ENCODE measurements around the gene ARAP2. TPM values are rescaled to one million over a fixed set of nuclear protein-coding genes. Genes with fewer than 3 reads are reported as not detected.

Gene ARAP2
- total RNA-seq, 1 donor from 2014 or later: 59.1 TPM

DNA sequence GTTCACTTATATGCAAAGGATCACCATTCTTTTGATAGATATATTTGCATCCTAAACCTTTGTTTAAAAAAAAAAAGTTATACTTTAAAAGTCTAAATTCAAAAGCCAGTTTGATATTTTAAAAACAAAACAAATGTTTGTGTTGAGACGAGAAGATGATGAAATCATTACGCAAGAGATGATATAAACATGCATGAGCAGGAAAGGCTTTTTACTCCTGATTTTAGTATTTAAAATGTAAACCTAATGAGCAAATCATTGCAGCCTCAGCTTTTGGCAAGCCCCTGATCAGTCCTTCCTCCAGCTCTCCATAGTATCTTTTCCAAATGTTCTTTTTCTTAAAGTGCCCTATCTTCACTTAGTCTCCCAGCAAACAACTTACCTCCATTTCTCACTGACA lies 115.6 kb downstream of the ARAP2 start:
- H3K4me1 Mint-ChIP-seq: no peaks in the 10 kb centered on the region
- ATAC-seq (ENCODE audit: low read depth) (no peak), DNase-seq (no peak)
- no peaks in the 10 kb centered on the region for H3K9me3 Mint-ChIP-seq
- no peak overlapping the region for H3K27ac Mint-ChIP-seq
- intact Hi-C loops (cut with micrococcal nuclease): no loop called here
- no peak overlapping the region for H3K4me3 Mint-ChIP-seq
- TF ChIP-seq, protein P1, sequence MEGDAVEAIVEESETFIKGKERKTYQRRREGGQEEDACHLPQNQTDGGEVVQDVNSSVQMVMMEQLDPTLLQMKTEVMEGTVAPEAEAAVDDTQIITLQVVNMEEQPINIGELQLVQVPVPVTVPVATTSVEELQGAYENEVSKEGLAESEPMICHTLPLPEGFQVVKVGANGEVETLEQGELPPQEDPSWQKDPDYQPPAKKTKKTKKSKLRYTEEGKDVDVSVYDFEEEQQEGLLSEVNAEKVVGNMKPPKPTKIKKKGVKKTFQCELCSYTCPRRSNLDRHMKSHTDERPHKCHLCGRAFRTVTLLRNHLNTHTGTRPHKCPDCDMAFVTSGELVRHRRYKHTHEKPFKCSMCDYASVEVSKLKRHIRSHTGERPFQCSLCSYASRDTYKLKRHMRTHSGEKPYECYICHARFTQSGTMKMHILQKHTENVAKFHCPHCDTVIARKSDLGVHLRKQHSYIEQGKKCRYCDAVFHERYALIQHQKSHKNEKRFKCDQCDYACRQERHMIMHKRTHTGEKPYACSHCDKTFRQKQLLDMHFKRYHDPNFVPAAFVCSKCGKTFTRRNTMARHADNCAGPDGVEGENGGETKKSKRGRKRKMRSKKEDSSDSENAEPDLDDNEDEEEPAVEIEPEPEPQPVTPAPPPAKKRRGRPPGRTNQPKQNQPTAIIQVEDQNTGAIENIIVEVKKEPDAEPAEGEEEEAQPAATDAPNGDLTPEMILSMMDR (IDR thresholded peaks at IDR 0.05): no peak
- CTCF ChIA-PET: interaction anchor here (1.2 kb wide), 1 partner anchor 271 kb away, joined by 3 read pairs; no protein-coding TSS in a partner anchor
- H3K27me3 Mint-ChIP-seq: no peaks in the 10 kb centered on the region
- POLR2A ChIA-PET: no interaction called here
- peaks cover 51% of the 10 kb centered on the region for H3K36me3 Mint-ChIP-seq (ENCODE audit: low read depth)

DNA sequence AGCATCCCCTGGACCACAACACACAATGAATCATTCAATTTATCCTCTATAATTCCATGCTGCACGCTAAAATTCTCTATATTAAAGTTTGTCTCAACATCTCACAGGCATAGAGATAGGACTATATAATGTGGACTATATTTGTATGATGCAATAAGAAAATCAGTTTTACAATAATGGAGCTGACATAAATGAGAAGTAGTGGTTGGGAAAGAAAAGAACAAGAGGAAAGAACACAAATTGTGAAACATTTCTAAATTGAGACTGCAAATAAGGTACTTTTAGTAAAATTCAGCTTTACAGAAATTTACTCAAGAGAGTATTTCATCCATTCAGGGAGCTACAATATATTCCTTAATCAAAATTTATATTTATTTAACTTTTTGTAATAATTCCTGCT lies 120.4 kb downstream of the ARAP2 start:
- CTCF ChIA-PET: no interaction called here
- TF ChIP-seq, protein P1 (IDR thresholded peaks at IDR 0.05): no peak

DNA sequence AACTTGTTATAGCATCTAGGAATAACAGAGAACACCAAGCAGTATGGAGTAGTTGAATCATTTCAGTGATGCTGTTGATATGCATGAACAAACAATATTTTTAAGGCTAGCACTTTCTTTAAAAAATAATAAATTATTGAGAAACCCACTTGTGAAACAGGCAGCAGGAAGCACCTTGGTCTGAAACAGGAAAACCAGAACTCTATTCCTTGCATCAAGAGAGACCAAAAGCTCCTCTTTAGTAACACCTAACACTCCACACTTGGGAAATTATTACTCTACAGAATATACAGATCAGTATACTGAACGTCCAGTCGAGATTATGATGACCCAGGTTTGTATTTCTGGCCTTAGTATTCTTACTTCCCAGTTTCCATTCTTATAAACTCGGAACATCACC lies 129.0 kb downstream of the ARAP2 start:
- POLR2A ChIA-PET: no interaction called here

More for the DNA sequence above, 120.4 kb downstream of the ARAP2 start:
- no peak overlapping the region for H3K27ac Mint-ChIP-seq
- DNase-seq (no peak), ATAC-seq (ENCODE audit: low read depth) (no peak)
- H3K9me3 Mint-ChIP-seq: no peaks in the 10 kb centered on the region
- intact Hi-C loops (cut with micrococcal nuclease): no loop called here
- peaks cover 64% of the 10 kb centered on the region for H3K36me3 Mint-ChIP-seq (ENCODE audit: low read depth)
- H3K27me3 Mint-ChIP-seq: no peaks in the 10 kb centered on the region
- no peaks in the 10 kb centered on the region for H3K4me1 Mint-ChIP-seq
- no peak overlapping the region for H3K4me3 Mint-ChIP-seq
- POLR2A ChIA-PET: no interaction called here

DNA sequence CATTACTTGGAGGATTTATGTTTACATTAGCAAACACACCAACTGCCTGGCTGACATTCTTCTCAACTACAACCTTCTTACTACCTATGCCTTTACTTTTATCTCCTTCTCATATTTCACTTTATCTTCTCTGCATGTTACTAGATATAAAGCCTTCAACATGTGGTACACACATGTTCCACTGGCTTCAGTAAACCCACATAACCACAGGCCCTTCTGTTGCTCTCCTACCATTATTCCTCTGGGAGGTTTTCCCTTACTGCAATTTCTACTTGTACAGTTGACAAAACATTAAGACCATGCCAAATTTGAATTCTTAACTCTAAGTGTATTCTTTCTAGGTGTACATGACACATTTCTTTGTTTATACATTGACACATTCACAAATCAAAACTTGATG lies 133.1 kb downstream of the ARAP2 start:
- DNase-seq (no peak), ATAC-seq (ENCODE audit: low read depth) (no peak)
- Mint-ChIP-seq H3K4me1 (no peaks in the 10 kb centered on the region), H3K27me3 (no peaks in the 10 kb centered on the region), H3K4me3 (no peak overlapping the region), H3K36me3 (ENCODE audit: low read depth) (peaks cover 47% of the 10 kb centered on the region), H3K27ac (no peak overlapping the region), H3K9me3 (no peaks in the 10 kb centered on the region)
- TF ChIP-seq, protein P1 (IDR thresholded peaks at IDR 0.05): no peak
- ChIA-PET POLR2A (no interaction called here), CTCF (no interaction called here)
- intact Hi-C loops (cut with micrococcal nuclease): no loop called here

More for the DNA sequence above, 129.0 kb downstream of the ARAP2 start:
- Mint-ChIP-seq H3K4me1 (no peaks in the 10 kb centered on the region), H3K36me3 (ENCODE audit: low read depth) (peaks cover 62% of the 10 kb centered on the region), H3K4me3 (no peak overlapping the region), H3K27me3 (no peaks in the 10 kb centered on the region), H3K9me3 (no peaks in the 10 kb centered on the region), H3K27ac (no peak overlapping the region)
- ATAC-seq (ENCODE audit: low read depth) (no peak), DNase-seq (no peak)
- TF ChIP-seq, protein P1 (IDR thresholded peaks at IDR 0.05): no peak
- CTCF ChIA-PET: no interaction called here
- intact Hi-C loops (cut with micrococcal nuclease): no loop called here

DNA sequence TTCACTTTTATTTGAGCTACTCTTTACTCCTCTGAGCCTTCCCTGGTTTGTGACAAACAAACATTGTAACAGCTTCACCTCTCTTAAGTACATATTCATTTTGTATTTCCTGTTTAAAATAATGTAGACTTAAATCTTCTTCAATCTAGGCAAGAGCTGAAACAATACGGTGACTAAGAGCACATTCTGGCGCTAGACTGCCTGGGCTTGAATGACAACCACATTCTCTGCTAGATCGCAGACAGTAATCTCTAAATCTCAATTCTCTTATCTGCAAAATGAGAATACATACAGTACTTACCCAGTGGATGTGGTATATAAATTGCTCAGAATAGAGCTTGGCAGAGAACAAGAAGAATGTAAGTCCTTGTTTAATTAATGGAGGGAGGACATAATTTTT lies 144.8 kb downstream of the ARAP2 start:
- H3K27me3 Mint-ChIP-seq: no peaks in the 10 kb centered on the region
- peaks cover 73% of the 10 kb centered on the region for H3K36me3 Mint-ChIP-seq (ENCODE audit: low read depth)
- no peaks in the 10 kb centered on the region for H3K4me1 Mint-ChIP-seq
- TF ChIP-seq, protein P1 (IDR thresholded peaks at IDR 0.05): no peak
- ChIA-PET POLR2A (no interaction called here), CTCF (no interaction called here)
- DNase-seq (no peak), ATAC-seq (ENCODE audit: low read depth) (no peak)
- intact Hi-C loops (cut with micrococcal nuclease): no loop called here
- no peak overlapping the region for H3K27ac Mint-ChIP-seq
- H3K9me3 Mint-ChIP-seq: peaks cover 3% of the 10 kb centered on the region
- no peak overlapping the region for H3K4me3 Mint-ChIP-seq
